Measurements from ENCODE around the gene JOSD1. TPM values are rescaled to one million over a fixed set of nuclear protein-coding genes. Genes with fewer than 3 reads are reported as not detected.

The JOSD1 gene
- total and polyA plus RNA-seq, 10 of the 15 experiments (the other 5 are each of a cell fraction or from before 2014, with no cell fraction given) = 6.2 to 54.6 (median 40.5) TPM

DNA sequence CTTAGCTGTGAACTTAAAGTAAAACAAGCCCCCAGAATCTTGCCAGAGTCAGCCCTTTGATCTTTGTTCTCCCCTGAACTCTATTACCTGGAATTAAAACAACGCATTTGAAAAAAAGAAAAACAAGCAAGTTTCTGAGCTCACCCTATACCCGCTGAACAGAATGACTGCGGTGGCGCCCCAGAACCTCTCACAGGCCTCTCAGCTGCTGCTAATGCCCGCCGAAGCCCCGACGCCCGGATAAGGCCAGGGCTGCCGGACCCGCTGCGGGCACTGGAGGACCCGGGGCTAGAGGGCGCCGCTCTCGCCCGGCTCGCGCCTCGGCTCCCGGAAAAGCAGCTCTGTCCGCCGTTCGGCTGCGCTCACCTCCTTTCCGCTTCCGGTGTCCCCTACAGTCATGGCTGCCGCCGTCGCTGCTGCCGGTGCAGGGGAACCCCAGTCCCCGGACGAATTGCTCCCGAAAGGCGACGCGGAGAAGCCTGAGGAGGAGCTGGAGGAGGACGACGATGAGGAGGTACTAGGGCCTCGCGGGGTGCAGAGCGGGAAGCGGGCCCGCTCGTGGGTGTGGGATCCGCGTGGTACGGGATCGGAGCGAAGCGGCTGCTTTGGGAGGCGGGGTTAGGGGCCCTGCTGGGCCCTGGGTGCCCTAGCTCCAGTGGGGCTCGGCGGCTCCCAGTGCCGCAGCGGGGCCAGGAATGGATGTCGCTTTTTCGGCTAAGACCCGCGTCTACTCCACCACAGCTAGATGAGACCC lies 19.0 kb downstream of the JOSD1 start, which contains the start of gene TOMM22 (continued):
- TF ChIP-seq POLR2AphosphoS2 (IDR thresholded peaks at IDR 0.05; ENCODE audit: low read depth, low read length) (peak; percentile 79; the same call in 1 of the 2 replicates), POU2F2 (IDR thresholded peaks at IDR 0.05; ENCODE audit: borderline replicate concordance, low read depth, low read length) (peak; percentile 79), RB1 (IDR thresholded peaks at IDR 0.05; ENCODE audit: borderline replicate concordance) (peak; percentile 90; the same call in 1 of the 2 replicates), TBL1XR1 (IDR thresholded peaks at IDR 0.05; ENCODE audit: low read depth, low read length) (peak; percentile 68; the same call in 1 of the 2 replicates), CHD1 (IDR thresholded peaks at IDR 0.05; ENCODE audit: low read depth, low read length) (no peak), DPF2 (IDR thresholded peaks at IDR 0.05) (peak; percentile 60; the same call in 1 of the 2 replicates)

GRCh38 chr22:38675833-38676232 lies 24.9 kb downstream of the JOSD1 start:
- ChIA-PET RAD21 (ENCODE audit: unreplicated experiment) (no interaction called here), POLR2A (no interaction called here), CTCF (no interaction called here), SMC1A (ENCODE audit: uncharacterized antibody, unreplicated experiment) (no interaction called here)
- no TSS peak for BruUV-seq (replicated peaks)
- no peaks in the 10 kb centered on the region; a peak in 1 of 4 replicates for H3K36me3 ChIP-seq (ENCODE audit: control insufficient read depth in 2 of 2, insufficient read depth in 2 of 2, low read length in 1 of 2)
- FAIRE-seq (no peak), ATAC-seq (no peak), DNase-seq (ENCODE audit: low read depth, low spot score) (no peak)
- no peak overlapping the region for H3K4me2 ChIP-seq (ENCODE audit: control insufficient read depth, insufficient read depth)
- in situ Hi-C loops (cut with MboI) = no loop called here
- no peak overlapping the region for H3K4me3 ChIP-seq
- no peaks in the 10 kb centered on the region for H4K20me1 ChIP-seq (ENCODE audit: control insufficient read depth, insufficient read depth)
- no peaks in the 10 kb centered on the region for H3K79me2 ChIP-seq (ENCODE audit: control insufficient read depth, insufficient read depth, low read length)
- intact Hi-C loops (cut with micrococcal nuclease; ENCODE audit: unreplicated experiment) = no loop called here
- WGBS (ENCODE audit: insufficient coverage, insufficient replicate concordance, low lambda C conversion rate, missing lambda C conversion rate) = 98% methylated on average over 3 of the region's 3 CpGs
- TF ChIP-seq RELB (IDR thresholded peaks at IDR 0.05; ENCODE audit: low read depth) (no peak), BMI1 (IDR thresholded peaks at IDR 0.05; ENCODE audit: borderline replicate concordance) (no peak)
- TF ChIP-seq, protein P1, sequence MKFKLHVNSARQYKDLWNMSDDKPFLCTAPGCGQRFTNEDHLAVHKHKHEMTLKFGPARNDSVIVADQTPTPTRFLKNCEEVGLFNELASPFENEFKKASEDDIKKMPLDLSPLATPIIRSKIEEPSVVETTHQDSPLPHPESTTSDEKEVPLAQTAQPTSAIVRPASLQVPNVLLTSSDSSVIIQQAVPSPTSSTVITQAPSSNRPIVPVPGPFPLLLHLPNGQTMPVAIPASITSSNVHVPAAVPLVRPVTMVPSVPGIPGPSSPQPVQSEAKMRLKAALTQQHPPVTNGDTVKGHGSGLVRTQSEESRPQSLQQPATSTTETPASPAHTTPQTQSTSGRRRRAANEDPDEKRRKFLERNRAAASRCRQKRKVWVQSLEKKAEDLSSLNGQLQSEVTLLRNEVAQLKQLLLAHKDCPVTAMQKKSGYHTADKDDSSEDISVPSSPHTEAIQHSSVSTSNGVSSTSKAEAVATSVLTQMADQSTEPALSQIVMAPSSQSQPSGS (IDR thresholded peaks at IDR 0.05; ENCODE audit: low read length) = no peak
- no peak overlapping the region for H2AFZ ChIP-seq (ENCODE audit: control insufficient read depth, low read depth, low read length)
- H3K9ac ChIP-seq (ENCODE audit: control insufficient read depth, insufficient read depth, low read length) = no peak overlapping the region
- H3K4me1 ChIP-seq (ENCODE audit: control insufficient read depth, insufficient read depth, low read length) = no peaks in the 10 kb centered on the region
- H3K27ac ChIP-seq (ENCODE audit: control insufficient read depth, insufficient read depth) = no peak overlapping the region
- no peaks in the 10 kb centered on the region for H3K9me3 ChIP-seq (replicated peaks; ENCODE audit: control insufficient read depth, insufficient read depth, low read length)
- no peaks in the 10 kb centered on the region for H3K27me3 ChIP-seq (replicated peaks in 1 of 2; ENCODE audit: control insufficient read depth in 2 of 2, insufficient read depth in 2 of 2, low read length in 1 of 2)
